ENCODE data around the gene CHCHD3.
"Not testable (repeated sequence)": the region's sequence is repeated elsewhere in the genome, so short reads cannot be mapped to it uniquely, and the experiment has no call there.

CHCHD3 gene

GRCh38 chr7:133035240-133035639, 46.6 kb downstream of the CHCHD3 start:
- H3K36me3 ChIP-seq (ENCODE audit: control insufficient read depth, insufficient read depth, low read length); H3K27me3 ChIP-seq (ENCODE audit: control insufficient read depth, insufficient read depth, low read length); H3K4me1 ChIP-seq (ENCODE audit: control insufficient read depth, insufficient read depth, low read length); H3K4me3 ChIP-seq (ENCODE audit: low read length); H3K9me3 ChIP-seq (ENCODE audit: control insufficient read depth, low read length); H3K9ac ChIP-seq (ENCODE audit: low read length): not testable (repeated sequence)

- H3K27me3 ChIP-seq (ENCODE audit: control insufficient read depth, insufficient read depth, low read length) = no peaks in the 10 kb centered on the region
- H3K9me3 ChIP-seq (ENCODE audit: control insufficient read depth, low read length) = no peaks in the 10 kb centered on the region
- no peak overlapping the region for H3K9ac ChIP-seq (ENCODE audit: low read length)
- H3K36me3 ChIP-seq (ENCODE audit: control insufficient read depth, insufficient read depth, low read length) = no peaks in the 10 kb centered on the region
- H3K4me1 ChIP-seq (ENCODE audit: control insufficient read depth, insufficient read depth, low read length) = no peaks in the 10 kb centered on the region
- H3K4me3 ChIP-seq (ENCODE audit: low read length) = no peak overlapping the region
Observed at GRCh38 chr7:133030346-133030745, 51.5 kb downstream of the CHCHD3 start.

DNA sequence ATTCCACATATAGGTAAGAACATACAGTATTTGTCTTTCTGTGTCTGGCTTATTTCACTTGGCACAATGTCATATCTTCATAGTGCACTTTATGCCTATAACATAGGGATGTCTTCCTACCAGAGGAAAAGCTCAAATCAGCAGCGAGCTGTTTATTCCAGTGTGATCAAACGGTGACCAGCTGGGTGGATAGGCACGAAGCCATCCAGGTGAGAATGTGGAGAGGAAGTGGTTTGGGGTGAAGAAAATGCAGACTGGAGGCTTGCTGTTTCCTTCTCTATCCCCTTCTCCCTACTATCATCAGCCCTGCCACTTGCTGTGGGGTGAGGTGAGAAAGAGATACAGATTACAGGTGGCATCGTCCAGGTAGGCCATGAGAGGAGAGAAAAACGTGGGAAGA, 52.4 kb downstream of the CHCHD3 start:
- Histone ChIP-seq H3K9ac (ENCODE audit: low read length) (no peak overlapping the region), H3K4me1 (ENCODE audit: control insufficient read depth, insufficient read depth, low read length) (no peaks in the 10 kb centered on the region), H3K36me3 (ENCODE audit: control insufficient read depth, insufficient read depth, low read length) (no peaks in the 10 kb centered on the region), H3K27me3 (ENCODE audit: control insufficient read depth, insufficient read depth, low read length) (no peaks in the 10 kb centered on the region), H3K9me3 (ENCODE audit: control insufficient read depth, low read length) (no peaks in the 10 kb centered on the region), H3K4me3 (ENCODE audit: low read length) (no peak overlapping the region)

DNA sequence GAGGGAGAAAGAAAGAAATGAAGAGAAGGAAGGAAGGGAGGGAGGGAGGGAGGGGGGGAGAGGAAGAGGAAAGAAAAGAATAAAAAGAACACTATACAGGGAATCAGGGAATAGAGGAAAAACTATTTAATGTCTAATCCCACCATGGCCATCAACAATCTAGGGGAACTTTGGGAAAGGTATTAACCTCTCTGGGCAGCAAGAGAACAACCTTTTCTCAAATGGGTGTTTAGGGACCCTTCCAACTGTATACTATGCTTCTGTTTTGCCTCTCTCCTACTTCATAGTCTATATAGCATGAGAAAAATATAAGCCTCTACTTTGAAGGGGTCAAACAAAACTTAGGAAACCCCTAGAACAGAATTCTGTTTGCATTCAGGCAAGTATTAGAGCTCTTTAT, 54.5 kb downstream of the CHCHD3 start:
- Histone ChIP-seq H3K36me3 (ENCODE audit: control insufficient read depth, insufficient read depth, low read length) (no peaks in the 10 kb centered on the region), H3K9me3 (ENCODE audit: control insufficient read depth, low read length) (no peaks in the 10 kb centered on the region), H3K4me1 (ENCODE audit: control insufficient read depth, insufficient read depth, low read length) (no peaks in the 10 kb centered on the region), H3K27me3 (ENCODE audit: control insufficient read depth, insufficient read depth, low read length) (no peaks in the 10 kb centered on the region), H3K9ac (ENCODE audit: low read length) (no peak overlapping the region), H3K4me3 (ENCODE audit: low read length) (no peak overlapping the region)

- H3K36me3 ChIP-seq (ENCODE audit: control insufficient read depth, insufficient read depth, low read length) = no peaks in the 10 kb centered on the region
- no peaks in the 10 kb centered on the region for H3K9me3 ChIP-seq (ENCODE audit: control insufficient read depth, low read length)
- no peaks in the 10 kb centered on the region for H3K4me1 ChIP-seq (ENCODE audit: control insufficient read depth, insufficient read depth, low read length)
- H3K27me3 ChIP-seq (ENCODE audit: control insufficient read depth, insufficient read depth, low read length) = no peaks in the 10 kb centered on the region
- no peak overlapping the region for H3K9ac ChIP-seq (ENCODE audit: low read length)
- no peak overlapping the region for H3K4me3 ChIP-seq (ENCODE audit: low read length)
Observed at GRCh38 chr7:133026210-133026859, 55.6 kb downstream of the CHCHD3 start.

GRCh38 chr7:133025056-133025455, 56.8 kb downstream of the CHCHD3 start:
- Histone ChIP-seq H3K36me3 (ENCODE audit: control insufficient read depth, insufficient read depth, low read length) (no peaks in the 10 kb centered on the region), H3K4me3 (ENCODE audit: low read length) (no peak overlapping the region), H3K4me1 (ENCODE audit: control insufficient read depth, insufficient read depth, low read length) (no peaks in the 10 kb centered on the region), H3K9ac (ENCODE audit: low read length) (no peak overlapping the region), H3K9me3 (ENCODE audit: control insufficient read depth, low read length) (no peaks in the 10 kb centered on the region), H3K27me3 (ENCODE audit: control insufficient read depth, insufficient read depth, low read length) (no peaks in the 10 kb centered on the region)

- Histone ChIP-seq H3K36me3 (ENCODE audit: control insufficient read depth, insufficient read depth, low read length) (no peaks in the 10 kb centered on the region), H3K9me3 (ENCODE audit: control insufficient read depth, low read length) (no peaks in the 10 kb centered on the region), H3K4me1 (ENCODE audit: control insufficient read depth, insufficient read depth, low read length) (no peaks in the 10 kb centered on the region), H3K4me3 (ENCODE audit: low read length) (no peak overlapping the region), H3K9ac (ENCODE audit: low read length) (no peak overlapping the region), H3K27me3 (ENCODE audit: control insufficient read depth, insufficient read depth, low read length) (no peaks in the 10 kb centered on the region)
Observed at GRCh38 chr7:133024596-133024995, 57.3 kb downstream of the CHCHD3 start.

GRCh38 chr7:133023370-133024071, 58.4 kb downstream of the CHCHD3 start:
- Histone ChIP-seq H3K9ac (ENCODE audit: low read length) (no peak overlapping the region), H3K4me3 (ENCODE audit: low read length) (no peak overlapping the region), H3K9me3 (ENCODE audit: control insufficient read depth, low read length) (no peaks in the 10 kb centered on the region), H3K27me3 (ENCODE audit: control insufficient read depth, insufficient read depth, low read length) (no peaks in the 10 kb centered on the region), H3K36me3 (ENCODE audit: control insufficient read depth, insufficient read depth, low read length) (no peaks in the 10 kb centered on the region), H3K4me1 (ENCODE audit: control insufficient read depth, insufficient read depth, low read length) (no peaks in the 10 kb centered on the region)

GRCh38 chr7:133022661-133023060, 59.2 kb downstream of the CHCHD3 start:
- Histone ChIP-seq H3K9ac (ENCODE audit: low read length) (no peak overlapping the region), H3K36me3 (ENCODE audit: control insufficient read depth, insufficient read depth, low read length) (no peaks in the 10 kb centered on the region), H3K4me3 (ENCODE audit: low read length) (no peak overlapping the region), H3K9me3 (ENCODE audit: control insufficient read depth, low read length) (no peaks in the 10 kb centered on the region), H3K27me3 (ENCODE audit: control insufficient read depth, insufficient read depth, low read length) (no peaks in the 10 kb centered on the region), H3K4me1 (ENCODE audit: control insufficient read depth, insufficient read depth, low read length) (no peaks in the 10 kb centered on the region)

GRCh38 chr7:133021196-133021595, 60.7 kb downstream of the CHCHD3 start:
- H3K4me3 ChIP-seq (ENCODE audit: low read length) = no peak overlapping the region
- no peak overlapping the region for H3K9ac ChIP-seq (ENCODE audit: low read length)
- no peaks in the 10 kb centered on the region for H3K36me3 ChIP-seq (ENCODE audit: control insufficient read depth, insufficient read depth, low read length)
- H3K9me3 ChIP-seq (ENCODE audit: control insufficient read depth, low read length) = no peaks in the 10 kb centered on the region
- H3K4me1 ChIP-seq (ENCODE audit: control insufficient read depth, insufficient read depth, low read length) = no peaks in the 10 kb centered on the region
- no peaks in the 10 kb centered on the region for H3K27me3 ChIP-seq (ENCODE audit: control insufficient read depth, insufficient read depth, low read length)

DNA sequence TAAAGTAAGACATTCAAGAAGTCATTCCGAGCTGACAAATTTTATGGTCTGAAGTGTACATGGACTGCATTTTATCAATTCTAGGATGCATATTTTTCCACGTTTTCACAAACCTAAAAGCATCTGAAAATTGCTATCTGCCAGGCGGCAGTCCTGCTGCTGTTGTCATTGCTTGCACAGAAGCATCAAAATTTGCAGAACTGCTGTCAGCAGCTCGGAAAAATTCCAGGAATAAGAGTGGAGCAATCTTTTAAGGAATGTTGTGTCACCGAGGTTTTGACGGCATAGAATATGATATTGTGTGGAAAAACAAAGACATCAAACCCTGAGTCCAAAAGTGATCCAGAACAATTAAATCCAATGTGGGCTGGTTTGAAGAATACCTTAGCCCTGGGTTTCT, 61.4 kb downstream of the CHCHD3 start:
- H3K36me3 ChIP-seq (ENCODE audit: control insufficient read depth, insufficient read depth, low read length) = no peaks in the 10 kb centered on the region
- H3K9me3 ChIP-seq (ENCODE audit: control insufficient read depth, low read length) = no peaks in the 10 kb centered on the region
- no peak overlapping the region for H3K9ac ChIP-seq (ENCODE audit: low read length)
- no peaks in the 10 kb centered on the region for H3K27me3 ChIP-seq (ENCODE audit: control insufficient read depth, insufficient read depth, low read length)
- no peak overlapping the region for H3K4me3 ChIP-seq (ENCODE audit: low read length)
- H3K4me1 ChIP-seq (ENCODE audit: control insufficient read depth, insufficient read depth, low read length) = no peaks in the 10 kb centered on the region

- Histone ChIP-seq H3K9ac (ENCODE audit: low read length) (no peak overlapping the region), H3K4me3 (ENCODE audit: low read length) (no peak overlapping the region), H3K36me3 (ENCODE audit: control insufficient read depth, insufficient read depth, low read length) (no peaks in the 10 kb centered on the region), H3K4me1 (ENCODE audit: control insufficient read depth, insufficient read depth, low read length) (no peaks in the 10 kb centered on the region), H3K9me3 (ENCODE audit: control insufficient read depth, low read length) (no peaks in the 10 kb centered on the region), H3K27me3 (ENCODE audit: control insufficient read depth, insufficient read depth, low read length) (no peaks in the 10 kb centered on the region)
Observed at GRCh38 chr7:133019590-133019989, 62.3 kb downstream of the CHCHD3 start.

Measured in mucosa of stomach (tissue), 1 donor.